SU-DHL-6 (cell line): ENCODE data around the gene SLC8A1.

Experiments used
- H2AFZ ChIP-seq: fragments of 200-600 bp; sonication (generic); 2 replicates; pipeline ENCODE4 v1.6.1; 2014; ENCODE audit warnings: low read depth, mild to moderate bottlenecking, moderate library complexity, mixed read lengths, antibody characterized with exemption, low read length; ENCODE audit not compliant: severe bottlenecking
- H3F3A ChIP-seq: fragments of 200-600 bp; shearing (Covaris generic); 2 replicates; pipeline ENCODE4 v1.6.0; 2016; ENCODE audit warnings: antibody characterized with exemption, mild to moderate bottlenecking; ENCODE audit not compliant: insufficient read depth
- H3K27ac ChIP-seq: fragments of 200-600 bp; sonication (generic); 2 replicates; pipeline ENCODE4 v1.5.1; 2016; ENCODE audit warnings: low read depth, mild to moderate bottlenecking, low read length, moderate library complexity, mixed read lengths
- H3K27me3 ChIP-seq: fragments of 200-600 bp; sonication (generic), shearing (Covaris generic); 2 replicates; pipeline ENCODE4 v1.6.0; 2014; ENCODE audit warnings: mild to moderate bottlenecking, low read length
- H3K36me3 ChIP-seq: fragments of 200-600 bp; sonication (generic); 2 replicates; pipeline ENCODE4 v1.6.1; 2014; ENCODE audit warnings: mild to moderate bottlenecking, low read length, mixed read lengths
- H3K4me2 ChIP-seq: fragments of 300-600, 200-600 bp; shearing (Covaris generic), sonication (generic); 2 replicates; pipeline ENCODE4 v1.6.0; 2014; ENCODE audit warnings: low read length, low read depth, mild to moderate bottlenecking; ENCODE audit not compliant: poor library complexity, severe bottlenecking
- H3K4me3 ChIP-seq: fragments of 200-600 bp; sonication (generic); 2 replicates; pipeline ENCODE4 v1.5.1; 2014; ENCODE audit warnings: antibody characterized with exemption, low read length, mild to moderate bottlenecking, mixed read lengths; ENCODE audit not compliant: insufficient read depth, poor library complexity, severe bottlenecking
- H3K79me2 ChIP-seq: fragments of 200-600 bp; sonication (generic); 2 replicates; pipeline ENCODE4 v1.6.1; 2014; ENCODE audit warnings: mild to moderate bottlenecking, low read length, moderate library complexity; ENCODE audit not compliant: insufficient read depth
- H3K9ac ChIP-seq: fragments of 200-600 bp; sonication (generic); 2 replicates; pipeline ENCODE4 v1.7.0; 2014; ENCODE audit warnings: mild to moderate bottlenecking, low read length
- H3K9me2 ChIP-seq: fragments of 200-600 bp; sonication (generic); replicated peaks from 2 replicates; pipeline ENCODE4 v1.6.1; 2014; ENCODE audit warnings: low read length; ENCODE audit not compliant: insufficient read depth
- H3K9me3 ChIP-seq: fragments of 200-600 bp; sonication (generic); 2 replicates; pipeline ENCODE4 v1.6.1; 2014; ENCODE audit warnings: low read length, mixed read lengths; ENCODE audit not compliant: insufficient read depth
- H4K20me1 ChIP-seq: fragments of 200-600 bp; sonication (generic); 2 replicates; pipeline ENCODE4 v1.6.1; 2014; ENCODE audit warnings: low read depth, mild to moderate bottlenecking, antibody characterized with exemption, low read length, moderate library complexity, mixed read lengths
- CTCF ChIP-seq: fragments of 200-600 bp; sonication (generic); IDR thresholded peaks from one replicate; pipeline ENCODE4 v1.5.1; 2017; ENCODE audit warnings: antibody characterized with exemption, mild to moderate bottlenecking, low read length, moderate library complexity; ENCODE audit not compliant: insufficient read depth, poor library complexity, severe bottlenecking
- EZH2phosphoT487 ChIP-seq: fragments of 200-600 bp; sonication (generic), shearing (Covaris generic); conservative IDR thresholded peaks from 2 replicates; pipeline ENCODE4 v1.6.1; 2018; ENCODE audit warnings: mild to moderate bottlenecking, antibody characterized with exemption, low read length, moderate library complexity, mixed read lengths

The SLC8A1 gene

GRCh38 chr2:40218679-40219078, 233.2 kb downstream of the SLC8A1 start:
- H2AFZ ChIP-seq: no peak overlapping the region
- H3F3A ChIP-seq: no peaks in the 10 kb centered on the region
- no peak overlapping the region for H3K27ac ChIP-seq
- H3K9me3 ChIP-seq: no peaks in the 10 kb centered on the region
- no peaks in the 10 kb centered on the region for H3K27me3 ChIP-seq
- H3K4me2 ChIP-seq: no peak overlapping the region
- H3K4me3 ChIP-seq: no peak overlapping the region
- no peaks in the 10 kb centered on the region for H3K9me2 ChIP-seq
- H3K36me3 ChIP-seq: no peaks in the 10 kb centered on the region
- no peaks in the 10 kb centered on the region for H4K20me1 ChIP-seq
- H3K79me2 ChIP-seq: no peaks in the 10 kb centered on the region
- no peak for TF ChIP-seq EZH2phosphoT487
- no peak for TF ChIP-seq CTCF
- no peak overlapping the region for H3K9ac ChIP-seq

GRCh38 chr2:40213619-40214018, 238.3 kb downstream of the SLC8A1 start:
- no peaks in the 10 kb centered on the region for H3K9me3 ChIP-seq
- H3K4me3 ChIP-seq: no peak overlapping the region
- H3K79me2 ChIP-seq: no peaks in the 10 kb centered on the region
- H3K36me3 ChIP-seq: no peaks in the 10 kb centered on the region
- H3K9me2 ChIP-seq: no peaks in the 10 kb centered on the region
- H2AFZ ChIP-seq: no peak overlapping the region
- TF ChIP-seq CTCF: no peak
- TF ChIP-seq EZH2phosphoT487: no peak
- no peak overlapping the region for H3K27ac ChIP-seq
- no peaks in the 10 kb centered on the region for H3K27me3 ChIP-seq
- no peaks in the 10 kb centered on the region for H3F3A ChIP-seq
- H3K9ac ChIP-seq: no peak overlapping the region
- H4K20me1 ChIP-seq: no peaks in the 10 kb centered on the region
- no peak overlapping the region for H3K4me2 ChIP-seq

- Histone ChIP-seq H3F3A (no peaks in the 10 kb centered on the region), H3K4me2 (no peak overlapping the region), H3K79me2 (no peaks in the 10 kb centered on the region), H2AFZ (no peak overlapping the region), H3K9me2 (no peaks in the 10 kb centered on the region), H3K36me3 (no peaks in the 10 kb centered on the region), H3K9ac (no peak overlapping the region), H3K27ac (no peak overlapping the region), H4K20me1 (no peaks in the 10 kb centered on the region), H3K27me3 (no peaks in the 10 kb centered on the region), H3K4me3 (no peak overlapping the region), H3K9me3 (no peaks in the 10 kb centered on the region)
- TF ChIP-seq CTCF (no peak), EZH2phosphoT487 (no peak)
These were observed 238.8 kb downstream of the SLC8A1 start for GRCh38 chr2:40213071-40213470.

- no peak overlapping the region for H3K4me3 ChIP-seq
- H3K9me3 ChIP-seq: no peaks in the 10 kb centered on the region
- H3K4me2 ChIP-seq: no peak overlapping the region
- no peak for TF ChIP-seq EZH2phosphoT487
- no peak for TF ChIP-seq CTCF
- H3K36me3 ChIP-seq: no peaks in the 10 kb centered on the region
- no peaks in the 10 kb centered on the region for H4K20me1 ChIP-seq
- H3K79me2 ChIP-seq: no peaks in the 10 kb centered on the region
- no peaks in the 10 kb centered on the region for H3K27me3 ChIP-seq
- H3K9ac ChIP-seq: no peak overlapping the region
- H3F3A ChIP-seq: no peaks in the 10 kb centered on the region
- H3K9me2 ChIP-seq: no peaks in the 10 kb centered on the region
- H2AFZ ChIP-seq: no peak overlapping the region
- H3K27ac ChIP-seq: no peak overlapping the region
These were observed 240.9 kb downstream of the SLC8A1 start for GRCh38 chr2:40210968-40211353.
